Superior temporal gyrus (tissue), 1 donor: ENCODE results near the gene CDK11A.
"Not testable (repeated sequence)": the region's sequence is repeated elsewhere in the genome, so short reads cannot be mapped to it uniquely, and the experiment has no call there.

Experiments used
- DNase-seq: peaks from one replicate; pipeline ENCODE4 v3.0.0-alpha.2; 2016; ENCODE audit errors: extremely low spot score

Gene CDK11A

DNA sequence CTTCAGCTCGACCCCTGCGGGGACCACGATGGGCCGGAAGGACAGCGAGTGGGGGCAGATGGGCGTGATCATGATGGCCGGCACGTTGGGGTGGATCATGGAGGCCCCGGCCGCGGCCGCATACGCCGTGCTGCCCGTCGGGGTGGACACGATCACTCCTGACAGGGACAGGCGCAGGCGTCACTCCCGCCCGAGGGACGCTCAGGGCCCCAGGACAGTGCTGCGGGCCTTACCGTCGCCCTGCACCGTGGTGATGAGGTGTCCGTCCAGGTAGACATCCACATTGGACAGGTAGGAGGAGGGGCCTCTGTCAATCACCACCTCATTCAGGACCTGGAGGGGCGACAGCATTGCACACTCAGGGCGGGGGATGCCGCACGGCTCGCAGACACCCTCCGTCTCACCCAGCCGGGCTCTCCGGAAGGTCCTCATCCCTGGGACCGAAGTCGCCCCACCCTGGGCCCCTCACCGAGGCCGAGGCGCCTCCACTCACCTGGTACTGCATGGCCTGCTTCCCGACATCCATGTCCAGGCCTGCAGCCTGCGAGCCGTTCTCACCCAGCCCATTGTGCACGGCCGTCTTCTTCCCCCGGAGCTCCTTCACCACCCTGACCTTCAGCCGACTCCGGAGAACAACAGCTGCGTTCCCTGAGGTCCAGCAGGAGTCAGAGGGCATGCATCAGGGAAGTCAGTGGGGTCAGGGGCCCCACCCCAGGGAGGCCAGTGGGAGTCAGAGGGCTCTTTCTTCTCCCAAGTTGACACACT lies 30.1 kb upstream of the CDK11A start:
- no peak for DNase-seq

DNA sequence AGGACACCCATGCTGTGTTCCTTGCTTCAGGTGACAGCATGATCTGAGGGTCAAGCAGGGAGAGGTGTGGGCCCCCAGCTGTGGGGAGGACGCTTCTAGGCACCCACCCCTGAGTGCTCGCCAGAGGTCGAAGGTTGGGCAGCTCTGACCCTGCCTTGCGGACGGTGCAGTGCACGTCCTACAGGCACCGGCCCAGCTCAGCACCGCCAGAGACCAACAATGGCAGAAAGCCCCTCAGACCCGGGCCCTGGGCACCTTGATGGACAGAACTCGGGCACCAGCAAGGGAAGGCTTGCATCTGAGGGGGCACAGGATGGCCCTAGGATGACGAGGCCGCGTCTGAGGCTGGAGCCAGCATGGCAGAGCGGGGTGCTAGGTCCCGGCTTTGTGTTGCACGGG lies 29.4 kb upstream of the CDK11A start:
- DNase-seq, result no peak

DNA sequence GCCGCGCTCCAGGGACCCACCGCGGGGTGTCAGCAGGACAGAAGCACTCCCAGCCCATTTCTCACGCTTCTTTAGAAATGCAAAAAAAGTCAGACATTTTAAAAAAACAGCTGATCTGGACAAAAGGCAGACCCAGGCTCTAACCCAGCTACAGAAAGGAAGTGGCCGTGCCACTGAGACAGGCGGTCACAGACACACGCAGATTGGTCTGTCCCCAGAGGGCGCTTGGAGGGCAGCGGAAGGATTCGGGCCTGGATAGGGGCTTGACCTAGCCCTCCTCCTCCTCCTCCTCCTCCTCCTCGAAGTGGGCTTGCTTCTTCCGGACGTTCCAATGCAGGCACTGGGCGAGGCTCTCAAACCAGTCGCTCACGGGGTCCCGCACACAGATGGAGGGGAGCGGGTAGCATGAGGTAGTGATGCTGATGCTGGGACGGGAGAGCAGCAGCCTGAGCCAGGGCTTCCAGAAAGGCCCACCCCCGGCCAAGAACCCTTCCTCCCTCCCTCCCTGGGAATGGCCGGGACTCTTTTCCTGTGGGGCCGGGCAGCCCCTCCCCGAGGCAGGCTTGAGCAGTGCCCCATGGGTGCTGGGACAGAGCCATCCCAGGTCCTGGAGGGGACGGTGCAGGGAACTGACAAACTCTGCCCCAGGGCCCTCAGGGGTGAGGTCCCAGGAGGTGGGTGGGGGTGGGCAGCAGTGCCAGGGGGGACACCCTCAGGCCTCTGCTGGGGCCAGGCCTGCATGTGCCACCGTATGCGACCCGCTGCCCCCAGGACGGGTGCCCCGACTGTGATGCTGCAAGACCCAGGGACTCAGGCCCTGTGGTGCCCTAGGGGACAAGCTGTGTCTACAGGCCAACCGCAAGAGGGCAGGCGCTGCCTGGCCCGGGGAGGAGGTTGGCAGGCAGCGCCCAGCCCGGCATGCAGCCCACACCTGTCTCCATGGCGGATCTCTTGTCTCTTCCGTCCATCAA lies 28.8 kb upstream of the CDK11A start:
- DNase-seq, result no peak

DNA sequence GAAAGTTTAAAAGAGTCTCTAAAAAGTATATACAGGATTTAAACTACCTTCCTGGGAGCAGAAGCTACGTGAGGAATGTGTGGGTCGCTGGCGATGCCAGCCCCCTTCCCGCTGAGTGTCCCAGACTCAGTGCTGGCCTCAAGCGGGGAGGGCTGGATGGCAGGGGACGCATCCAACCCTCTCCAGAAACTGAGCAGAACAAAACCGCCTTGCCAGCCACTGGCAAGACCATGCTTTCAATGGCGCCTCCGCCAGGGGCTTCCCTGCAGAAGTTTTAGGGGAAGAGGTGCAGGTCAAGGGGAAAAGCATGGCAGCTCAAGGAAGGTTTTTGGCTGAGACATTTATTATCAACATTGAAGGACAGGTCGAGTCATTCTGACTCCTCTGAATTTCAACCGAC lies 28.0 kb upstream of the CDK11A start:
- DNase-seq, result no peak

DNA sequence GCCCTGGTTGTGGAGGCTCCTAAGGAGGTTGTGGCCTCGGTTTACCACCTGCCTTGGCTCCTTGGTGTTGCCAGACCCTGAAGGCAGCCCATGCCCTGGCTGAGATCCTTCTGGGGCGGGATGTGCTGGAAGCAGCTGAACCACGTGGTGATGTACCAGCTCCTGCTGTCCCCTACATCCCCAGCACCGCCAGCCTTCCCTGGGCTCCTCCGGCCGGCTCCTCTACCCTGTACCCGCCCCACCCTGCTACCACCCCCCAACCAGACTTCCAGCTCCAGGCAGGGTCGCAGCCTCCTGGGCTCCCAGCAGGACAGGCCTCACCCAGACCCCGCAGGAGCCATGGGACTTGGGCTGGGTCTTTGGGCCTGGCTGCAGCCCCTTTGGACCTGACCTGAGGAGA lies 25.8 kb upstream of the CDK11A start:
- DNase-seq, result not testable (repeated sequence)

DNA sequence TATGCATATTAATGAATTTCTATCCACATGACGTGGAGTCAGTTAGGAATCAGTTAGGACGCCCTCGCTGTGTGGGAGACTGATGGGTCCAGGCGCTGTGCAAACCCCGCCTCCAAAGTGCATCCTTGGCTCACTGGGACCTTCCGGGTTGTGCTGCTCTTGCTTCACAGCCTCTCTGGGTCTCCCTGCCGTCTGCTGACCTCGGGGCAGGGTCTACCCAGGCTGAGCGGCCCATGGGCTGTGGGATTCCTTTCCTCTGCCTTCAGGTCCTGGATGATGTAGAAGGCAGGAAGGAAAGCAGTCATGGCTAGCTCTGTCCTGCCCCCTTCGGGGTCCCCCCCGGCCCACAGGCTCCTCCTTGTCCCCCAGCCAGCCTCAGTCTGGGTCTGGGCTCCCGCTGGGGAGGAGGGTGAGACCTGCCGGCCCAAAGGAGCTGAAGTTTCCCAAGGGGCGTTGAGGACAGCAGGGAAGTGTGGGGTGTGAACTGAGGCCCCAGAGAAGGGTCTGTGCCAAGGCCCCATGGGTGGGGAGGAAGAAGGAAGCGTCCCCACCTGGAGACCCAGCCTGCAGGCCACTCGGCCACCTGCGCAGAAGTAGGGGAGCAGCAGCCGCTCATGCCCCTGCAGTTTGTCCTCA lies 24.6 kb upstream of the CDK11A start:
- DNase-seq, result no peak

DNA sequence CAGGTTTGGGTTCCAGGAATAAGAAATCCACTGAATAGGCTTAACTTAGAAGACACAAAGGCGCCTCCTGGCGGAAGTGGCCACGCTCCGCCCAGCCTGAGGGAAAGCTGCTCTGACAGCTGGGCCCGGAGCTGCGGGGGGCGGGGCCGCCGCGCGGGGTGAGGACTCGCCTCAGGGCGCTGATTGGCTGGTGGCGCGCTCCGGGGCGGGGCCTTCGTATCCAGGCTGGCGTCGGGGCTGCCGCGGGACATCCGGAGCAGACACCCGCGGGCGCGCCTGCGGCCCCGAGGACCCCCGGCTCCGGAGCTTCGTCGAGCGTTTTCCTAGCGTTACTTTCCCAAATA lies 22.4 kb upstream of the CDK11A start:
- DNase-seq, result not testable (repeated sequence)

DNA sequence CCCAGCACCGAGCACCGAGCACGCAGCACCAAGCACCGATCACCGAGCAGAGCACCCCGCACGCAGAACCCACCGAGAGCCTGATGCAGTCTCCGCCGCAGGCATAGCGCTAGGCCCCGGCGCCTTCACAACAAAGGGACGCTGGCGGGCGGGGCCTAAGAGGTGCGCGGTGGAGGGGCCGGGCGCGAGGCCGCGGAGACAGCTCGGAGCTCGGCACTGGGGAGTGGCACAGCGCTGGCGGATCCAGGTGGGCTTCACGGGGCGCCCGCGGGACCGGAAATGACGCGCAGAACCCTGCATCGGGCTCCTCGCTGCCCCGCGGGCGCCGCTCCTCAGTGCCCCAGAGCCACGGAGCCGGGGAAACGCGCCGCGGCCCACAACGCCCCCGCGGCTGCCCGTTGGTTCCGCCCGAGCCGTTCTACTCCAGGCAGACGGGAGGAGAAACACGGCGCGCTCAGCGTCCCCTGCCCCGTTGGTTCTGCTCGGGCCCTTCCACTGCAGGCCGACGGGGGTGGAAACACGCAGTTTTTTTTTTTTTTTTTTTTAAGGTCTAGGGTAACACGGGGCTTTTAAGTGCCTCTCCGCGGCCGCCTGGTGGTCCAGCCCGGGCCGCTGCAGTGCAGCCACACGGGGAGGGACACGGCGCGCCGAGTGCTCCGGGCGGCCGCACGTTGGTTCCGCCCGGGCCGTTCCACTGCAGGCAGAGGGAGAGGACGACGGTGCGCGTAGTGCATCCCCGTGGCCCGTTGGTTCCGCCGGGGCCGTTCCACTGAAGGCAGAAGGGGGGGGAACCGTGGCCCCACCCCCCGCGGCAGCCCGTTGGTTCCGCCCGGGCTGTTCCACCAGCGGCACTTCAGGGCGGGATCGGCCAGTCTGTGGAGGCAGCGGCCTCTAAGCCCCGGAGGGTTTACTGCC lies 21.8 kb upstream of the CDK11A start:
- DNase-seq, result not testable (repeated sequence)

DNA sequence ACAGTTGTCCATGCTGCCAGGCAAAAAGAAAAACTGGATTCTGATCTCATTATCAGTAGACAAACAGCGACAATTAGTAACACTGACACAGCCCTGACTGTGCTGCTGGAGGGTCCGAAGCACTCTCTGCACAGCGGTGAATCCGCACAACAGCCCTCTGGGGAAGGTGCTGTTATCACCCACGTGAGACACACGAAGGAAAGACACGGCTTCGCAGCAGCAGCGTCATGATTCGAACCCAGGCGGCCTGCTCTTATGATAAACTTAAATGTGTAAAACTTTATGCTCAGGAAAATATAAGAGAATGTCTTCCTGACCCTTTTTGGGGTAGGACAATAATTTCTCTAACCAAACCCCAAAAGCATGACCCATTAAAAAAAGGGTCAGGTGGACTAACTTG lies 18.4 kb upstream of the CDK11A start:
- DNase-seq, result not testable (repeated sequence)

DNA sequence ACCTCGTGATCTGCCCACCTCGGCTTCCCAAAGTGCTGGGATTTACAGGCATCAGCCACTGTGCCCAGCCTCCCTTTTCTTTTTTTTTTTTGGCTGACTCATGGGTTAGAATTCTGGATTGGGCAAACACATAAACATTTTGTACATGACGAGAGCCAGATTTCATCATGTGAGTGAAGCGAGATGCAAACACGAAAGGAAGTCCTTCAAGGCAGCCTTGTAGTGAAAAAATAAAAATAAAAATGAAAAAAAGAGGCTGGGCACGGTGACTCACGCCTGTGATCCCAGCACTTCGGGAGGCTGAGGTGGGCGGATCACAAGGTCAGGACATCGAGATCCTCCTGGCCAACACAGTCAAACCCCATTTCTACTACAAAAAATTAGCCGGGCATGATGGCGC lies 16.9 kb upstream of the CDK11A start:
- DNase-seq, result peak; percentile 9

DNA sequence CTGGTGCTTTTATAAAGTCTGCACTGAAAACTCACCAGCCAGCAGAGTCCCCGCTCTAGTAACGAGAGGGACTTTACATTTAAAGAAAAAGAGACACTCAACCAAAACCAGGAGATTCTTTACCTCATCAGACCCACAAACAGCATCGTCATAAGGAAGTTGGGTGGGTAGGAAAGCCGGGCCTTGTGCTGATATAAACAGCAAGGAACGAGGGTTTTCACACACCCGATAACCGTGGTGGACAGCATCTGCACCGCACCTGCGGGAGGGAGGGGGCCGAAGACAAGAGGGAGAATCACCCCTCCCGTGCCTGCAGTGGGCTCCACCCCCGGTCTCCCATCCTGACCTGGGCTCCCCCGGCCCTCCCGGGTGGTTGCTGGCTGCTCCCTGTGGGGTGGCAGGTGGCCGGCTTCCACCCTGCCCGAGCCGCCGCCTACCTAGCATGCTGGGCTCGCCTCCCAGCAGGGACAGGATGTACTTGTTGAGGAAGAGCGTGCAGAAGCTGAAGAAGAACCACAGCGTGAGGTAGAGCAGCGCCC lies 14.7 kb upstream of the CDK11A start:
- DNase-seq, result not testable (repeated sequence)

DNA sequence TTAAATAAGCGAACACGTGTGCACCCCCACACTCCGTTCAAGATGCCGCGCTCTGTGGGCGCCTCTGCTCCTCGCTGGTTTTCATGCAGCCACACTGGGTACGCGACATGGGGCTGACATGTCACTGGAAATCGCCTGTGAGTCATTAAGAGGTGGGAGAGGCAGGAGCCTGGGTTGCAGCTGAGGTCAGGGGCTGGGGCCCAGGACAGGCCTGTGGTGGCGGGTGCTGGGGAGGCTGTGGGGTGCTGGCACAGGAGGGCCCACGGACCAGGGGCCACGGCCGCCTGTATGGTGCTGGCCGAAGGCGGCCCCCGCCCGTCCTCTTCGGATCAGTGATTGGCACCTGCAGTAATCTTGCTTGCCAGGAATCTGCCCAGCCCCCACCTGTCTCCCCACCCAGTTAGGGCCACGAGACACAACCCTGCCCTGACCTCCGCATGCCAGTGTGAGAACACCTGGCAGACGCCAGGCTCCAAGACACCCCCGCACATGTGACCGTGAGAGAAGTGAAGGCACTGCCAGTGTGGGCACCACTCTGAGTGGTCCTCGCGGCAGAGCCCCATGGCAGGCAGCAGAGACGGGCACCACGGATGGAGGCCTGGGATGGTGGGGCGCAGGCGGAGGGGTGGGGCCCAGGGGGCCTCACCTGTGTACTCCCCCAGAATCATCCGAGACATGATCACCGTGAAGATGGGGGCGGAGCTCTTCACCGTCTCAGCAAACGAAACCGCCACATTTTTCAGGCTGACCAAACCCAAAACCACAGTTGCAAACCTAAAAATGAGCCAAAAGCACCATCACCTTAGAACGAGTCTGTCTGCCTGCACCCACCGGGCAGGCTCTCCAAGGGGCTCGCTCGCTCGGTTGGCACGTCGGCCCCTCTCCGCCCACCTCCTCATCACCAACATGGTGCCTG lies 13.8 kb upstream of the CDK11A start:
- DNase-seq, result not testable (repeated sequence)

DNA sequence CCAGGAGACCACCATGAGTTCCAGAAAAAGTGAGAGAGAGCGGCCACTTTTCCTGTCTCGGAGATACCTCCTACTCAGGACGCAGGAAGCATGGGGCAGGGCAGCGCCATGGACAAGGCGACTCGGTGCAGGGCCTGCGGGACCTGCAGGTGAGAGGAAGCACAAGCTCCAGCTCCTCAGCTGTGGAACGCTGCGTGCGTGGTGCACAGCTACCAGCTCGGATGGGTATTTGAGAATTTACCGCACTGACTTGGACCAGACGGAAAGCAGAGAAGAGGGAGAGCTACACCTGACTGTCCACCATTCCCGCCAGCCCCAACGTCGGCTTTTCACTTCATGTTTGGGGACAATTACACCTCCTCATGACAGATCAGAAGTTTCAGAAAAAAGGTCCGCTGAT lies 8.2 kb upstream of the CDK11A start:
- DNase-seq, result no peak

DNA sequence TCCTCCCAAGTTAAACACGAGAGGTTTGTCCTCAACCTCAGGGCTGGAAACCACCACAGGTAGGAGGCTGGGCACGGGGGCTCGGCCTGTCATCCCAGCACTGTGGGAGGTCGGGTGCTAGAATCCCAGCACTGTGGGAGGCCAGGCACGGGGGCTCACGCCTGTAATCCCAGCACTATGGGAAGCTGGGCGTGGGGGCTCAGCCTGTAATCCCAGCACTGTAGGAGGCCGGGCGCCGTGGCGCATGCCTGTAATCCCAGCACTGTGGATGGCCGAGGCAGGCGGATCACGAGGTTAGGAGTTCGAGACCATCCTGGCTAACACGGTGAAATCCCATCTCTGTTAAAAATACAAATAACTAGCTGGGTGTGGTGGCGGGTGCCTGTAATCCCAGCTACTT lies 6.7 kb upstream of the CDK11A start:
- no peak for DNase-seq

DNA sequence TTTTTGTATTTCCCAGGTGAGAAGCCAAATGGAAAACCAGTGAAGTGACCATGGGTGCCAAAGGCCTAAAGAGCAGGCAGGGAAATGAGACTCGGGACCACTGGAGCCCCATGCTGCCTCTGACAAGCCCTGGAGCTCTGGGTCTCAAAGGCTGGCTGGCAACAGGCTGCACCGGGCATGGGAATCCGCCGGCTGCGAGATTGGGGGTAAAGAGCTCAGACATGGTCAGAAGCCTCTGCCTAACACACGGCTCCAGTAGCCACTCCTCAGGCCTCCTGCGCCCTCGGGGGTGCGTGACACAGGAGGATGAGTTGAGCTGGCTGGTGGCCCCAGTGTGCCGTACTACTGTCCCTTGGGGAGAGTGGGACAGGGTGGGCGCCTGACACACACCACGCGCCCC lies 6.1 kb upstream of the CDK11A start:
- not testable (repeated sequence) for DNase-seq

DNA sequence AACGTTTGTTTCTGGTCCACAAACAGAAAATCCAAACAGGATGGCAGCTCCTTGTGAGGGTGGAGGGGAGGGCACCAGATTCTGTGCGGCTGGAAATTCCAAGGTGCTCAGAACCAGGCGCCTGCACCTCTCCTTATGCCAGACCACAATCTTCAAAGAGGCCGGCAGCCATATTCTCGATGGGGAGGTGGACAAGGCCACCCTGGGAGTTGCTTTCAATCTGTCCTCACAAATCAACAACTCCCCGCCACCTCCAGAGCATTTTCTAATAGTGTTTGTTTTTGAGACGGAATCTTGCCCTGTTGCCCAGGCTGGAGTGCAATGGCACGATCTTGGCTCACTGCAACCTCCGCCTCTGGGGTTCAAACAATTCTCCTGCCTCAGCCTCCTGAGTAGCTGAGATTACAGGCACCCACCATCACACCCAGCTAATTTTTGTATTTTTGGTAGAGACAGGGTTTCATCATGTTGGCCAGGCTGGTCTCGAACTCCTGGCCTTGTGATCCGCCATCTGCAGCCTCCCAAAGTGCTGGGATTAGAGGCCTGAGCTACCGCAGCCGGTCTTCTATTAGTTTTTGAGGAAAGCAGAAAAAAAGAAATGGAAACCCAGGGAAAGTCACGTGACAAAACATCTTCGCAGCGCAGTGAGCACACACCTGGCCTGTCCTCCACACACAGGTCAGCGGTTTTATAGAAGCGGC lies 5.1 kb upstream of the CDK11A start:
- DNase-seq, result not testable (repeated sequence)

DNA sequence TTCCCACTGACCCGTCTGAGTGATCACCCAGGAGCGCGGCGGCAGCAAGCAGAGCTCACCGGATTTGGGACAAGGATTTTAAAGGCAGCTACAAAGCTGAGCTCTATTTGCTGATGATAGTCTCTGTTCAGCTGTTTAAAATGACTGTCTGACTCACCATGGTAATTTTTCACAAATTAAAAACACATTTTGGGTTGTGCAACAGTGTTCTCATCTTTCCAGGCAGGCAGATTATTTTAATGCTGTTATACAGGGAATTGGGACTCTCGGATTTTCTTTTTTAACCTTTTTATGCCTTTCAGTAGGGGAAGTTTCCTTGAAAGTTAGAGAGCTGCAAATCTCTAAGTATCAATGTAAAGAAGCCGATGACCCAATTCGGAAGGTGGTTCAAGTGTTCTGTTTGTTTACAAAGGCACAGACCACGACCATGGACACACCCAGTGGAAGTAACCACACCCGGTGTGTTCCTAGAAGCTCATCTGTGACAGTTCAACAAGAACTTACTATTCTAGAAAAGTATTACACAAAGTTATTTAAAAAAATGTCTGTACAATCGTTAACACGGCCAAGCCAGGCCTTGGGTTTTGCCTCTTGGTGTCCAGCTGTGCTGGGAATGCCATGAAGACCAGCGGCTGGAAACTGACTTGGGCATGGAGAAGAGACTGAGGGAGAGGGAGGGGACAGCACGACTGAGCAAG lies 4.3 kb upstream of the CDK11A start:
- not testable (repeated sequence) for DNase-seq

DNA sequence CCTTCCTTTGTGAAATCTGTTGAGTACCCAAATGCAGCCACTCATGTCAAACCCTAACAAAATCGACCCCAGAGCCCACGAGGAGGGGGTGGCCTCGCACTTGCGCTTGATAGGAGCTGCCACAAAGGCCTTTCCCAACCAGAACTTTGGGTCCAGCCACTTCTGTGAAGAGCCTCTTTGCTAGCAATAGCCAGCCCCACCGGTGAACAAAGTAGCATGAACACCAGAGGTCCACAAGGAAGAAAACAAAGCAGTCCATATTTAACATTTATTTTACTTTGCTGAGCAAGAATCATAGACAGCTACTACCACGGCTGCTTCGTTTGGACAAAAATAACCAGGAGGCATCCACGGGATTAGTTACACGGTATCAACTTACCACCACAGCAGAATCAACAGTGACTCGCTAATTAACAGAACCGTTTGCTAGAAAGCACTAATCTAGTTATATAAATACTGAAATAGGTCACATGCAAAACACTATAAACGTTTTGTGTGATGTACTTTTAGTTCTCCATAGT lies 3.0 kb upstream of the CDK11A start:
- DNase-seq, result not testable (repeated sequence)
